ENCODE measurements around the gene CDH4. TPM values are rescaled to one million over a fixed set of nuclear protein-coding genes. Genes with fewer than 3 reads are reported as not detected.

Gene CDH4
- total and polyA plus RNA-seq, 2 of the 8 experiments (the other 6 are each of a cell fraction or from before 2014, with no cell fraction given): 4.3 to 7.9 TPM

DNA sequence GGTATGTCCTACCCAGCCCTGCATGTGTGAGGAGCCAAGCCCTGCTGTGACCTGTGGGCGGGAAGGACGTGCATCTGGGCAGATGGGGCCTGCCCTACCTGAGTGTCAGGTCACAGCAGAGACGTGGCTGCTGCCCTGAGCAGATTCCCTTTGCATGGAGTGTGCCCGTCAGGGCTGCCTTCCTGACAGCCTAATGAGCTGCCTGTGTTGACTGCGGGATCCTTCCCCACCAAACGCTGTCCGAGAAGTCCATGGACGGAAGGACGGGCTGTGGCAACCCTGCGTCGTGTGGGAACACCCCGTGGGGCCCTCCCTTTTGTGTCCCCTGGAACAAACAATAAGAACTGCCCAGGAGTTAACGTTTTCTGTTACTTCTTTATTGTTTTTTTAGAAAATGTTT is 343.2 kb downstream of the CDH4 start:
- peaks cover 0 to 7% (median 0%) of the 10 kb centered on the region in 4 experiments; a peak in 3 of 7 replicates for H3K4me1 ChIP-seq (replicated peaks in 1 of 4; ENCODE audit: control insufficient read depth in 3 of 4, insufficient read depth in 4 of 4, low read length in 3 of 4)
- no peaks in the 10 kb centered on the region for H3K79me2 ChIP-seq (ENCODE audit: control insufficient read depth in 1 of 2, insufficient read depth in 2 of 2, low read length in 2 of 2)
- no peak overlapping the region for H3K18ac ChIP-seq (ENCODE audit: extremely low read depth, low read length)
- H4K5ac ChIP-seq (ENCODE audit: insufficient read length, low read depth, low read length): no peak overlapping the region
- DNase-seq (ENCODE audit: low read depth in 1 of 2, low spot score in 2 of 2) (no peak), FAIRE-seq (no peak)
- H3K4me3 ChIP-seq (ENCODE audit: extremely low read depth in 1 of 4, insufficient read depth in 2 of 4, low read depth in 3 of 4, low read length in 4 of 4): no peak overlapping the region
- no peaks in the 10 kb centered on the region for H3K23me2 ChIP-seq (ENCODE audit: low read depth, low read length)
- H3K27me3 ChIP-seq (replicated peaks in 1 of 4; ENCODE audit: control insufficient read depth in 3 of 4, extremely low read depth in 1 of 4, insufficient read depth in 3 of 4, low read length in 3 of 4): no peaks in the 10 kb centered on the region
- no peak overlapping the region for H2BK15ac ChIP-seq (ENCODE audit: low read length)
- TF ChIP-seq, protein P1, sequence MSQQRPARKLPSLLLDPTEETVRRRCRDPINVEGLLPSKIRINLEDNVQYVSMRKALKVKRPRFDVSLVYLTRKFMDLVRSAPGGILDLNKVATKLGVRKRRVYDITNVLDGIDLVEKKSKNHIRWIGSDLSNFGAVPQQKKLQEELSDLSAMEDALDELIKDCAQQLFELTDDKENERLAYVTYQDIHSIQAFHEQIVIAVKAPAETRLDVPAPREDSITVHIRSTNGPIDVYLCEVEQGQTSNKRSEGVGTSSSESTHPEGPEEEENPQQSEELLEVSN (IDR thresholded peaks at IDR 0.05): no peak
- TF ChIP-seq BACH1 (IDR thresholded peaks at IDR 0.05; ENCODE audit: low read length) (no peak), SAP30 (IDR thresholded peaks at IDR 0.05; ENCODE audit: insufficient read depth, insufficient replicate concordance, low read length) (no peak), ASH2L (IDR thresholded peaks at IDR 0.05; ENCODE audit: low read length) (no peak), NRF1 (IDR thresholded peaks at IDR 0.05; ENCODE audit: low read depth, low read length) (no peak), CBX5 (IDR thresholded peaks at IDR 0.05; ENCODE audit: low read depth, low read length) (no peak), SUZ12 (IDR thresholded peaks at IDR 0.05; ENCODE audit: low read length) (no peak), SRF (IDR thresholded peaks at IDR 0.05; ENCODE audit: low read depth, low read length) (no peak), RNF2 (IDR thresholded peaks at IDR 0.05; ENCODE audit: borderline replicate concordance, low read depth, low read length, missing control alignments, poor library complexity, severe bottlenecking) (no peak)
- TF ChIP-seq, protein P2, sequence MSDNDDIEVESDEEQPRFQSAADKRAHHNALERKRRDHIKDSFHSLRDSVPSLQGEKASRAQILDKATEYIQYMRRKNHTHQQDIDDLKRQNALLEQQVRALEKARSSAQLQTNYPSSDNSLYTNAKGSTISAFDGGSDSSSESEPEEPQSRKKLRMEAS (IDR thresholded peaks at IDR 0.05): no peak
- POLR2A ChIA-PET (ENCODE audit: partially characterized antibody): no interaction called here
- 95% methylated on average over 13 of the region's 13 CpGs; no CpG with 5 or more reads in 1 of the 2 experiments for WGBS, 2 experiments (ENCODE audit: extremely low coverage in 1 of 2, insufficient coverage in 1 of 2, insufficient read length in 1 of 2, insufficient replicate concordance in 2 of 2, low coverage in 1 of 2, low lambda C conversion rate in 2 of 2, missing lambda C conversion rate in 1 of 2)
- H2BK120ac ChIP-seq (replicated peaks; ENCODE audit: low read depth, low read length): no peak overlapping the region
- no peaks in the 10 kb centered on the region for H3K36me3 ChIP-seq (ENCODE audit: control insufficient read depth in 2 of 4, insufficient read depth in 4 of 4, low read length in 3 of 4)
- no peak overlapping the region for H3K4ac ChIP-seq (replicated peaks; ENCODE audit: insufficient read length, low read depth, low read length)
- CTCF ChIA-PET (ENCODE audit: partially characterized antibody): interaction anchor here (1.0 to 1.1 kb wide), 3 partner anchors 17 to 332 kb away, joined by 3 to 4 read pairs (median 3); no protein-coding TSS in a partner anchor
- no peak overlapping the region for H3K27ac ChIP-seq (ENCODE audit: low read depth, low read length)
- no peak overlapping the region for H2BK20ac ChIP-seq (ENCODE audit: low read length)
- H3K79me1 ChIP-seq (ENCODE audit: low read depth, low read length): no peaks in the 10 kb centered on the region
- H4K91ac ChIP-seq (replicated peaks; ENCODE audit: insufficient read length, low read length): no peak overlapping the region
- peaks cover 12 to 26% of the 10 kb centered on the region in 2 experiments for H3K9me3 ChIP-seq (ENCODE audit: insufficient read depth in 2 of 2, low read depth in 1 of 2, low read length in 1 of 2)
- no peak overlapping the region for H2BK12ac ChIP-seq (ENCODE audit: low read depth, low read length)
- H2BK5ac ChIP-seq (ENCODE audit: low read depth, low read length): no peak overlapping the region
- no peak overlapping the region for H4K8ac ChIP-seq (ENCODE audit: extremely low read depth, insufficient read depth, low read length)
- H3K14ac ChIP-seq (ENCODE audit: insufficient read length): no peak overlapping the region
- no peak overlapping the region for H3K4me2 ChIP-seq (ENCODE audit: insufficient read depth in 1 of 2, low read depth in 2 of 2, low read length in 2 of 2)
- no peak overlapping the region for H3K9ac ChIP-seq (replicated peaks in 1 of 4; ENCODE audit: extremely low read depth in 1 of 4, low read depth in 3 of 4, low read length in 3 of 4)
- no peak overlapping the region for H2AFZ ChIP-seq (ENCODE audit: low read length)
- H4K20me1 ChIP-seq (replicated peaks in 1 of 2; ENCODE audit: control insufficient read depth in 1 of 2, insufficient read depth in 2 of 2, low read length in 2 of 2): no peaks in the 10 kb centered on the region
- no peak overlapping the region for H3K56ac ChIP-seq (replicated peaks; ENCODE audit: insufficient read length, low read depth, low read length)
- H2AK5ac ChIP-seq (ENCODE audit: low read depth, low read length): no peak overlapping the region
- no peak overlapping the region for H3K23ac ChIP-seq (ENCODE audit: insufficient read length)

Data from H1 (cell line).